ENCODE results near the gene GAN. TPM values are rescaled to one million over a fixed set of nuclear protein-coding genes. Genes with fewer than 3 reads are reported as not detected.

Gene GAN, protein sequence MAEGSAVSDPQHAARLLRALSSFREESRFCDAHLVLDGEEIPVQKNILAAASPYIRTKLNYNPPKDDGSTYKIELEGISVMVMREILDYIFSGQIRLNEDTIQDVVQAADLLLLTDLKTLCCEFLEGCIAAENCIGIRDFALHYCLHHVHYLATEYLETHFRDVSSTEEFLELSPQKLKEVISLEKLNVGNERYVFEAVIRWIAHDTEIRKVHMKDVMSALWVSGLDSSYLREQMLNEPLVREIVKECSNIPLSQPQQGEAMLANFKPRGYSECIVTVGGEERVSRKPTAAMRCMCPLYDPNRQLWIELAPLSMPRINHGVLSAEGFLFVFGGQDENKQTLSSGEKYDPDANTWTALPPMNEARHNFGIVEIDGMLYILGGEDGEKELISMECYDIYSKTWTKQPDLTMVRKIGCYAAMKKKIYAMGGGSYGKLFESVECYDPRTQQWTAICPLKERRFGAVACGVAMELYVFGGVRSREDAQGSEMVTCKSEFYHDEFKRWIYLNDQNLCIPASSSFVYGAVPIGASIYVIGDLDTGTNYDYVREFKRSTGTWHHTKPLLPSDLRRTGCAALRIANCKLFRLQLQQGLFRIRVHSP
- total RNA-seq = 15.5 and 15.7 TPM in 2 replicates

GRCh38 chr16:81314603-81315270 lies at the start of gene GAN:
GAN (plus strand) TSS chr16:81314962; CDS start chr16:81315114, 152 bp downstream.

Other genes starting within 250 kb of the GAN start
- 0.27 and 0.29 TPM in 2 replicates for gene C16orf46, start 237.7 kb upstream of the GAN start, total RNA-seq
- 30.1 and 30.7 TPM in 2 replicates for gene GCSH, start 218.6 kb upstream of the GAN start, total RNA-seq
- not detected in 2 replicates for gene BCO1, start 76.3 kb upstream of the GAN start, total RNA-seq
- 72.3 and 73.6 TPM in 2 replicates for gene CMIP, start 129.8 kb downstream of the GAN start, total RNA-seq

All from thoracic aorta endothelial cell (primary cell).